ENCODE measurements around the gene DNAJB4. TPM values are rescaled to one million over a fixed set of nuclear protein-coding genes. Genes with fewer than 3 reads are reported as not detected.

Gene DNAJB4
- total RNA-seq (2022; extraction: Qiagen RNA extraction), result 39.5 to 54.4 TPM (median 48.8 TPM) in 5 replicates

GRCh38 chr1:78004719-78005447 is at the start of gene DNAJB4:
TSS of gene DNAJB4 (plus strand) at chr1:78004939. CDS start at chr1:78005111, 172 bp downstream.

GRCh38 chr1:77978969-77979876 is 25.5 kb upstream of the DNAJB4 start, which contains the start of gene FUBP1:
TSS of gene FUBP1 (minus strand) at chr1:77979072. CDS start at chr1:77979004, 68 bp downstream.

GRCh38 chr1:78045926-78046778 is 41.4 kb downstream of the DNAJB4 start, which contains the start of gene GIPC2:
TSS of gene GIPC2 (plus strand) at chr1:78045966. CDS start at chr1:78046095, 129 bp downstream.

Other genes with a start within 250 kb of the DNAJB4 start
- 15.1 to 19.8 TPM (median 17.2 TPM) in 5 replicates for gene USP33, start 245.1 kb upstream of the DNAJB4 start, total RNA-seq (2022; extraction: Qiagen RNA extraction)
- gene MIGA1, start 225.3 kb upstream of the DNAJB4 start, total RNA-seq (2022; extraction: Qiagen RNA extraction), result 4.2 to 7.3 TPM (median 6.8 TPM) in 5 replicates
- gene NEXN, start 116.3 kb upstream of the DNAJB4 start, total RNA-seq (2022; extraction: Qiagen RNA extraction), result 5.7 to 11.2 TPM (median 7.1 TPM) in 5 replicates
- 90.9 to 128 TPM (median 108 TPM) in 5 replicates for gene FUBP1, start 25.9 kb upstream of the DNAJB4 start, total RNA-seq (2022; extraction: Qiagen RNA extraction)
- 0.03 to 0.07 TPM in 2 of 5 replicates, not detected in the others for gene GIPC2, start 41.0 kb downstream of the DNAJB4 start, total RNA-seq (2022; extraction: Qiagen RNA extraction)